WERI-Rb-1 (cell line): ENCODE measurements around the gene FEZF2.

Source experiments
- DNase-seq: peaks from one replicate; pipeline ENCODE4 v3.0.0-alpha.2; 2020
- H3K27ac ChIP-seq: fragments of 250-450 bp; sonication (Bioruptor Pico); 2 replicates; pipeline ENCODE4 v1.5.1; 2020; ENCODE audit warnings: mild to moderate bottlenecking, moderate library complexity
- H3K27me3 ChIP-seq: fragments of 250-450 bp; sonication (Bioruptor Pico); 2 replicates; pipeline ENCODE4 v1.5.1; 2021; ENCODE audit warnings: mild to moderate bottlenecking, low read depth, moderate library complexity; ENCODE audit not compliant: insufficient read depth, severe bottlenecking
- H3K36me3 ChIP-seq: fragments of 250-450 bp; sonication (Bioruptor Pico); 2 replicates; pipeline ENCODE4 v1.5.1; 2020; ENCODE audit warnings: mild to moderate bottlenecking, moderate library complexity
- H3K4me3 ChIP-seq: 2 replicates; pipeline ENCODE4 v1.5.1; 2011; ENCODE audit warnings: low read depth, mild to moderate bottlenecking, control low read depth, low read length
- H3K9me3 ChIP-seq: fragments of 250-450 bp; sonication (Bioruptor Pico); 2 replicates; pipeline ENCODE4 v1.5.1; 2021; ENCODE audit warnings: mild to moderate bottlenecking, moderate library complexity; ENCODE audit not compliant: severe bottlenecking
- CTCF ChIP-seq: IDR thresholded peaks from 2 replicates; pipeline ENCODE4 v1.5.1; 2011; ENCODE audit warnings: low read depth, mild to moderate bottlenecking, control low read depth, inconsistent platforms, low read length

FEZF2 gene

GRCh38 chr3:62406945-62407344 is 33.6 kb upstream of the FEZF2 start:
- no peak for TF ChIP-seq CTCF
- no peak for DNase-seq
- no peaks in the 10 kb centered on the region for H3K27me3 ChIP-seq

GRCh38 chr3:62405566-62405965 is 32.2 kb upstream of the FEZF2 start:
- H3K27me3 ChIP-seq = no peaks in the 10 kb centered on the region
- TF ChIP-seq CTCF = no peak
- H3K9me3 ChIP-seq = no peaks in the 10 kb centered on the region
- H3K4me3 ChIP-seq = no peak overlapping the region
- DNase-seq = no peak
- peaks cover 3% of the 10 kb centered on the region for H3K36me3 ChIP-seq
- H3K27ac ChIP-seq = no peak overlapping the region

More at GRCh38 chr3:62406945-62407344, 33.6 kb upstream of the FEZF2 start:
- peaks cover 3% of the 10 kb centered on the region; the same call in 1 of the 2 replicates for H3K36me3 ChIP-seq
- no peak overlapping the region for H3K4me3 ChIP-seq
- H3K9me3 ChIP-seq = no peaks in the 10 kb centered on the region
- H3K27ac ChIP-seq = no peak overlapping the region

- no peaks in the 10 kb centered on the region for H3K9me3 ChIP-seq
- TF ChIP-seq CTCF = no peak
- H3K27ac ChIP-seq = no peak overlapping the region
- peaks cover 3% of the 10 kb centered on the region for H3K36me3 ChIP-seq
- no peak for DNase-seq
- no peaks in the 10 kb centered on the region for H3K27me3 ChIP-seq
- H3K4me3 ChIP-seq = no peak overlapping the region
Measured at GRCh38 chr3:62405135-62405534, 31.8 kb upstream of the FEZF2 start.

GRCh38 chr3:62404321-62404720 is 31.0 kb upstream of the FEZF2 start:
- DNase-seq = no peak
- no peak for TF ChIP-seq CTCF

GRCh38 chr3:62403765-62404164 is 30.4 kb upstream of the FEZF2 start:
- TF ChIP-seq CTCF = no peak
- no peak for DNase-seq
- no peak overlapping the region for H3K27ac ChIP-seq
- no peaks in the 10 kb centered on the region for H3K27me3 ChIP-seq
- H3K4me3 ChIP-seq = no peak overlapping the region
- peaks cover 9% of the 10 kb centered on the region for H3K36me3 ChIP-seq
- no peaks in the 10 kb centered on the region for H3K9me3 ChIP-seq

More at GRCh38 chr3:62404321-62404720, 31.0 kb upstream of the FEZF2 start:
- Histone ChIP-seq H3K27me3 (no peaks in the 10 kb centered on the region), H3K4me3 (no peak overlapping the region), H3K9me3 (no peaks in the 10 kb centered on the region), H3K36me3 (peaks cover 4% of the 10 kb centered on the region), H3K27ac (no peak overlapping the region)

- H3K27ac ChIP-seq = no peak overlapping the region
Measured at GRCh38 chr3:62392626-62393292, 19.4 kb upstream of the FEZF2 start.

More at GRCh38 chr3:62392626-62393292, 19.4 kb upstream of the FEZF2 start:
- Histone ChIP-seq H3K4me3 (no peak overlapping the region), H3K9me3 (no peaks in the 10 kb centered on the region), H3K27me3 (no peaks in the 10 kb centered on the region), H3K36me3 (no peaks in the 10 kb centered on the region)
- no peak for DNase-seq
- no peak for TF ChIP-seq CTCF
